WTC11 (cell line): ENCODE data around the gene VPS39. TPM values are rescaled to one million over a fixed set of nuclear protein-coding genes. Genes with fewer than 3 reads are reported as not detected.

ENCODE experiments used
- ATAC-seq: fragments of 200-7000 bp; cut with Tn5 transposase; 2 replicates; pipeline ENCODE4 v1.10.0; 2021; ENCODE audit warnings: mild to moderate bottlenecking, moderate library complexity
- CTCF ChIA-PET: fragments of 300-600 bp; sonication (Branson Sonifier 250); formaldehyde crosslinking; loops from one replicate; lab custom pipeline; 2021; ENCODE audit warnings: antibody characterized with exemption; lab: Charles Lee
- POLR2A ChIA-PET: fragments of 350-600 bp; sonication (Branson Sonifier 250); formaldehyde crosslinking; loops from one replicate; lab custom pipeline; 2021; ENCODE audit warnings: antibody characterized with exemption; lab: Charles Lee
- DNase-seq: peaks from one replicate; pipeline ENCODE4 v3.0.0; 2021; ENCODE audit warnings: low spot score
- H3K27ac Mint-ChIP-seq: 2 replicates; pipeline ENCODE4 v1.8.0; 2021; ENCODE audit warnings: mixed read lengths
- H3K27me3 Mint-ChIP-seq: 2 replicates; pipeline ENCODE4 v1.8.0; 2021; ENCODE audit warnings: low read depth, mild to moderate bottlenecking, moderate library complexity, mixed read lengths
- H3K36me3 Mint-ChIP-seq: 2 replicates; pipeline ENCODE4 v1.8.0; 2021; ENCODE audit warnings: mixed read lengths
- H3K4me1 Mint-ChIP-seq: 2 replicates; pipeline ENCODE4 v1.8.0; 2022; ENCODE audit warnings: mixed read lengths
- H3K4me3 Mint-ChIP-seq: 2 replicates; pipeline ENCODE4 v1.8.0; 2021; ENCODE audit warnings: mild to moderate bottlenecking, moderate library complexity, mixed read lengths
- H3K9me3 Mint-ChIP-seq: 2 replicates; pipeline ENCODE4 v1.8.0; 2021; ENCODE audit warnings: mixed read lengths
- ATF2 ChIP-seq: sonication (generic); formaldehyde crosslinking; IDR thresholded peaks from 2 replicates; pipeline ENCODE4 v1.8.1; 2022; ENCODE audit warnings: low read depth, missing genetic modification reagents, borderline replicate concordance
- ATF6 ChIP-seq: sonication (generic); formaldehyde crosslinking; IDR thresholded peaks from 2 replicates; pipeline ENCODE4 v1.8.1; 2023; ENCODE audit warnings: mild to moderate bottlenecking, missing genetic modification reagents
- E2F4 ChIP-seq: sonication (generic); formaldehyde crosslinking; IDR thresholded peaks from 2 replicates; pipeline ENCODE4 v1.8.1; 2022; ENCODE audit warnings: low read depth, mild to moderate bottlenecking, moderate library complexity, missing genetic modification reagents, borderline replicate concordance
- ESRRA ChIP-seq: sonication (generic); formaldehyde crosslinking; IDR thresholded peaks from 2 replicates; pipeline ENCODE4 v1.8.1; 2022; ENCODE audit warnings: mild to moderate bottlenecking, missing genetic modification reagents, borderline replicate concordance
- IRF1 ChIP-seq: sonication (generic); formaldehyde crosslinking; IDR thresholded peaks from 2 replicates; pipeline ENCODE4 v1.8.0; 2023; ENCODE audit warnings: missing genetic modification reagents
- IRF2 ChIP-seq: sonication (generic); formaldehyde crosslinking; IDR thresholded peaks from 2 replicates; pipeline ENCODE4 v1.8.0; 2022; ENCODE audit warnings: low read depth, missing genetic modification reagents, borderline replicate concordance
- MXD4 ChIP-seq: fragments of 250-450 bp; sonication (Bioruptor Pico); IDR thresholded peaks from 2 replicates; pipeline ENCODE4 v1.8.0; 2021; ENCODE audit warnings: mild to moderate bottlenecking, moderate library complexity, borderline replicate concordance
- PREB ChIP-seq: sonication (generic); formaldehyde crosslinking; IDR thresholded peaks from 2 replicates; pipeline ENCODE4 v1.8.1; 2022; ENCODE audit warnings: mild to moderate bottlenecking, missing genetic modification reagents, moderate library complexity, borderline replicate concordance
- TEAD4 ChIP-seq: sonication (generic); formaldehyde crosslinking; IDR thresholded peaks from 2 replicates; pipeline ENCODE4 v1.8.0; 2022; ENCODE audit warnings: mild to moderate bottlenecking, missing genetic modification reagents
- total RNA-seq: library from RNA; stranded (reverse); gene quantifications from 3 replicates; pipeline ENCODE4 v1.2.3, GENCODE V29; 2021

VPS39 gene
- total RNA-seq, 1 experiment from 2014 or later, result 44.5 TPM

GRCh38 chr15:42217568-42217967 is 9.5 kb upstream of the VPS39 start:
- no peak for ATAC-seq
- H3K4me1 Mint-ChIP-seq, result no peaks in the 10 kb centered on the region
- no peaks in the 10 kb centered on the region for H3K27me3 Mint-ChIP-seq
- H3K4me3 Mint-ChIP-seq, result no peak overlapping the region
- H3K9me3 Mint-ChIP-seq, result no peaks in the 10 kb centered on the region
- CTCF ChIA-PET, result no interaction called here
- POLR2A ChIA-PET, result no interaction called here
- no peak for DNase-seq
- peaks cover 42% of the 10 kb centered on the region for H3K36me3 Mint-ChIP-seq
- H3K27ac Mint-ChIP-seq, result no peak overlapping the region
- no peak for TF ChIP-seq IRF1

- no peak for DNase-seq
- no peak overlapping the region for H3K27ac Mint-ChIP-seq
- H3K36me3 Mint-ChIP-seq, result peaks cover 44% of the 10 kb centered on the region
- H3K9me3 Mint-ChIP-seq, result no peaks in the 10 kb centered on the region
- H3K4me1 Mint-ChIP-seq, result no peaks in the 10 kb centered on the region
- ChIA-PET POLR2A (interaction anchor here (0.6 kb wide), 1 partner anchor 112 kb away, joined by 3 read pairs; no protein-coding TSS in a partner anchor), CTCF (interaction anchor here (1.5 kb wide), 1 partner anchor 8 kb away, joined by 4 read pairs; the partner anchor contains the start of gene VPS39)
- no peak for ATAC-seq
- TF ChIP-seq ESRRA (no peak), PREB (CRISPR knock-in tag) (no peak)
- H3K27me3 Mint-ChIP-seq, result no peaks in the 10 kb centered on the region
- H3K4me3 Mint-ChIP-seq, result no peak overlapping the region
Measured at GRCh38 chr15:42215913-42216829, 8.1 kb upstream of the VPS39 start.

- POLR2A ChIA-PET, result no interaction called here
- Mint-ChIP-seq H3K27ac (no peak overlapping the region), H3K4me1 (no peaks in the 10 kb centered on the region), H3K36me3 (peaks cover 43% of the 10 kb centered on the region), H3K27me3 (no peaks in the 10 kb centered on the region), H3K4me3 (no peak overlapping the region), H3K9me3 (no peaks in the 10 kb centered on the region)
- CTCF ChIA-PET, result no interaction called here
- ATAC-seq (no peak), DNase-seq (no peak)
- no peak for TF ChIP-seq E2F4 (CRISPR knock-in tag)
Measured at GRCh38 chr15:42214600-42214999, 6.5 kb upstream of the VPS39 start.

- CTCF ChIA-PET, result no interaction called here
- no peak for ATAC-seq
- H3K4me1 Mint-ChIP-seq, result no peaks in the 10 kb centered on the region; the same call in 1 of the 2 replicates
- TF ChIP-seq ESRRA (no peak), ATF2 (no peak), MXD4 (no peak), ATF6 (CRISPR knock-in tag) (no peak), TEAD4 (CRISPR knock-in tag) (no peak), IRF2 (CRISPR knock-in tag) (no peak)
- TF ChIP-seq, all 79 proteins: peak for 0
- Mint-ChIP-seq H3K27ac (no peak overlapping the region), H3K9me3 (no peaks in the 10 kb centered on the region), H3K4me3 (no peak overlapping the region), H3K36me3 (peaks cover 33% of the 10 kb centered on the region), H3K27me3 (no peaks in the 10 kb centered on the region)
- no peak for DNase-seq
- POLR2A ChIA-PET, result no interaction called here
Measured at GRCh38 chr15:42213511-42213910, 5.4 kb upstream of the VPS39 start.
